ENCODE results near the gene GAN.

Gene GAN

GRCh38 chr16:81405702-81406113 lies 90.9 kb downstream of the GAN start:
- no peaks in the 10 kb centered on the region for H3K36me3 ChIP-seq
- peaks cover 5 to 27% (median 12%) of the 10 kb centered on the region in 10 experiments; a peak in 17 of 20 replicates for H3K4me1 ChIP-seq
- H4K20me1 ChIP-seq: peaks cover 0 to 6% (median 0%) of the 10 kb centered on the region in 11 experiments; a peak in 3 of 22 replicates
- TF ChIP-seq Cebpa-rat (IDR thresholded peaks at IDR 0.05): no peak
- no peaks in the 10 kb centered on the region for H3K9me3 ChIP-seq (replicated peaks in 1 of 11)
- H3K27me3 ChIP-seq: no peaks in the 10 kb centered on the region
- H3K27ac ChIP-seq: no peak overlapping the region
- no peak overlapping the region for H3K4me2 ChIP-seq
- H3K9ac ChIP-seq: no peak overlapping the region
- H3K4me3 ChIP-seq: no peak overlapping the region

- Histone ChIP-seq H3K4me1 (peaks cover 5 to 24% (median 7%) of the 10 kb centered on the region in 10 experiments; a peak in 17 of 20 replicates), H3K4me3 (no peak overlapping the region), H3K9ac (no peak overlapping the region), H3K4me2 (peak overlapping the region in 1 of 11 experiments; percentile 5; a peak in 1 of 22 replicates), H3K36me3 (no peaks in the 10 kb centered on the region), H3K9me3 (replicated peaks in 1 of 11) (no peaks in the 10 kb centered on the region), H3K27ac (no peak overlapping the region), H4K20me1 (peaks cover 0 to 6% (median 0%) of the 10 kb centered on the region in 11 experiments; a peak in 3 of 22 replicates), H3K27me3 (no peaks in the 10 kb centered on the region)
- no peak for TF ChIP-seq Cebpa-rat (IDR thresholded peaks at IDR 0.05)
These were observed 93.7 kb downstream of the GAN start for GRCh38 chr16:81408409-81408950.

GRCh38 chr16:81409016-81409556 lies 94.3 kb downstream of the GAN start:
- no peaks in the 10 kb centered on the region for H3K27me3 ChIP-seq
- H3K4me2 ChIP-seq: peak overlapping the region in 3 of 11 experiments; percentile 5 to 26 (median 19); a peak in 3 of 22 replicates
- no peaks in the 10 kb centered on the region for H3K36me3 ChIP-seq
- peaks cover 0 to under 1% (median 0%) of the 10 kb centered on the region in 11 experiments; a peak in 3 of 22 replicates for H4K20me1 ChIP-seq
- no peaks in the 10 kb centered on the region for H3K9me3 ChIP-seq (replicated peaks in 1 of 11)
- no peak overlapping the region for H3K9ac ChIP-seq
- H3K4me1 ChIP-seq: peaks cover 0 to 18% (median under 1%) of the 10 kb centered on the region in 10 experiments; a peak in 10 of 20 replicates
- H3K4me3 ChIP-seq: no peak overlapping the region
- TF ChIP-seq Cebpa-rat (IDR thresholded peaks at IDR 0.05): no peak
- no peak overlapping the region for H3K27ac ChIP-seq

- no peaks in the 10 kb centered on the region for H3K27me3 ChIP-seq
- peaks cover 0 to 17% (median 0%) of the 10 kb centered on the region in 10 experiments; a peak in 4 of 20 replicates for H3K4me1 ChIP-seq
- no peak overlapping the region for H3K4me2 ChIP-seq
- no peak overlapping the region for H3K27ac ChIP-seq
- no peaks in the 10 kb centered on the region for H3K36me3 ChIP-seq
- H3K9ac ChIP-seq: no peak overlapping the region
- no peaks in the 10 kb centered on the region for H3K9me3 ChIP-seq (replicated peaks in 1 of 11)
- H4K20me1 ChIP-seq: no peaks in the 10 kb centered on the region
- no peak overlapping the region for H3K4me3 ChIP-seq
- no peak for TF ChIP-seq Cebpa-rat (IDR thresholded peaks at IDR 0.05)
These were observed 96.0 kb downstream of the GAN start for GRCh38 chr16:81410643-81411293.

GRCh38 chr16:81413245-81413990 lies 98.7 kb downstream of the GAN start:
- no peak for TF ChIP-seq Cebpa-rat (IDR thresholded peaks at IDR 0.05)
- H3K9ac ChIP-seq: no peak overlapping the region
- H4K20me1 ChIP-seq: no peaks in the 10 kb centered on the region
- H3K4me1 ChIP-seq: peaks cover 0 to 17% (median 0%) of the 10 kb centered on the region in 10 experiments; a peak in 4 of 20 replicates
- H3K27ac ChIP-seq: no peak overlapping the region
- H3K4me3 ChIP-seq: no peak overlapping the region
- H3K4me2 ChIP-seq: no peak overlapping the region
- H3K36me3 ChIP-seq: no peaks in the 10 kb centered on the region
- H3K9me3 ChIP-seq (replicated peaks in 1 of 11): no peaks in the 10 kb centered on the region
- no peaks in the 10 kb centered on the region for H3K27me3 ChIP-seq

GRCh38 chr16:81415751-81416150 lies 101.0 kb downstream of the GAN start:
- TF ChIP-seq Cebpa-rat (IDR thresholded peaks at IDR 0.05): no peak
- no peaks in the 10 kb centered on the region for H3K27me3 ChIP-seq
- no peaks in the 10 kb centered on the region for H3K36me3 ChIP-seq

GRCh38 chr16:81416749-81417148 lies 102.0 kb downstream of the GAN start:
- no peak for TF ChIP-seq Cebpa-rat (IDR thresholded peaks at IDR 0.05)
- H3K9ac ChIP-seq: no peak overlapping the region
- no peak overlapping the region for H3K4me3 ChIP-seq
- H3K27ac ChIP-seq: no peak overlapping the region
- H3K9me3 ChIP-seq (replicated peaks in 1 of 11): peaks cover 4 to 6% (median 4%) of the 10 kb centered on the region in 11 experiments; a peak in 20 of 22 replicates
- 0 out of 20 replicates have a peak, but pooled peaks cover 0 to 4% (median 0%) of the 10 kb centered on the region in 10 experiments for H3K4me1 ChIP-seq
- H3K27me3 ChIP-seq: no peaks in the 10 kb centered on the region
- H3K4me2 ChIP-seq: no peak overlapping the region
- no peaks in the 10 kb centered on the region for H4K20me1 ChIP-seq
- no peaks in the 10 kb centered on the region for H3K36me3 ChIP-seq

More at GRCh38 chr16:81415751-81416150, 101.0 kb downstream of the GAN start:
- Histone ChIP-seq H3K9me3 (replicated peaks in 1 of 11) (no peaks in the 10 kb centered on the region), H4K20me1 (no peaks in the 10 kb centered on the region), H3K4me2 (no peak overlapping the region), H3K9ac (no peak overlapping the region), H3K4me3 (no peak overlapping the region), H3K27ac (no peak overlapping the region), H3K4me1 (peaks cover 0 to 6% (median 0%) of the 10 kb centered on the region in 10 experiments; a peak in 1 of 20 replicates)

GRCh38 chr16:81417210-81417609 lies 102.4 kb downstream of the GAN start:
- Histone ChIP-seq H3K4me1 (no peaks in the 10 kb centered on the region), H3K36me3 (no peaks in the 10 kb centered on the region), H4K20me1 (no peaks in the 10 kb centered on the region), H3K4me2 (no peak overlapping the region), H3K9ac (no peak overlapping the region), H3K4me3 (no peak overlapping the region), H3K27me3 (no peaks in the 10 kb centered on the region), H3K9me3 (replicated peaks in 1 of 11) (peaks cover 8 to 10% (median 9%) of the 10 kb centered on the region in 11 experiments), H3K27ac (no peak overlapping the region)
- TF ChIP-seq Cebpa-rat (IDR thresholded peaks at IDR 0.05): no peak

GRCh38 chr16:81419806-81420205 lies 105.0 kb downstream of the GAN start:
- Histone ChIP-seq H3K4me2 (no peak overlapping the region), H3K9ac (no peak overlapping the region), H3K4me1 (peaks cover 4 to 11% (median 9%) of the 10 kb centered on the region in 10 experiments; a peak in 19 of 20 replicates), H3K9me3 (replicated peaks in 1 of 11) (peaks cover 11 to 16% (median 12%) of the 10 kb centered on the region in 11 experiments), H3K4me3 (no peak overlapping the region), H3K27ac (no peak overlapping the region), H3K36me3 (no peaks in the 10 kb centered on the region), H3K27me3 (no peaks in the 10 kb centered on the region), H4K20me1 (no peaks in the 10 kb centered on the region)
- TF ChIP-seq Cebpa-rat (IDR thresholded peaks at IDR 0.05): no peak

Data from BLaER1 treated with 17β-estradiol and CSF1 and Interleukin-3, amounts not matched to agents 10 nM and 100 nM (cell line).